Breast epithelium (tissue), 4 donors: ENCODE results near the gene ASGR2. TPM values are rescaled to one million over a fixed set of nuclear protein-coding genes. Genes with fewer than 3 reads are reported as not detected.

ENCODE experiments used
- DNase-seq, 2 donors: peaks; one replicate each; pipeline ENCODE4 v3.0.0-alpha.2; 2019; ENCODE audit warnings: low spot score in 2 of 2
- H3K27ac ChIP-seq, 2 donors: fragments of 200-600 bp; sonication (generic) in 1 of 2; one replicate each; pipeline ENCODE4 v1.5.1; 2016 to 2019; ENCODE audit warnings: mild to moderate bottlenecking in 1 of 2
- H3K27me3 ChIP-seq, 2 donors: fragments of 200-600 bp; sonication (generic) in 1 of 2; one replicate each; pipeline versions ENCODE4 v1.5.1 to v1.6.0; 2017 to 2019; ENCODE audit warnings: control low read depth in 1 of 2, mild to moderate bottlenecking in 1 of 2
- H3K36me3 ChIP-seq: fragments of 200-600 bp; one replicate; pipeline ENCODE4 v1.5.1; 2019
- H3K4me1 ChIP-seq, 2 donors: fragments of 200-600 bp; sonication (generic); one replicate each; pipeline ENCODE4 v1.5.1; 2016 to 2019; ENCODE audit warnings: control low read depth in 1 of 2
- H3K4me3 ChIP-seq, 3 donors: fragments of 200-600 bp; sonication (generic); 1 replicate in 2 of 3; 2 replicates in 1 of 3; pipeline ENCODE4 v1.5.1; 2016 to 2019; ENCODE audit warnings: mild to moderate bottlenecking in 3 of 3, moderate library complexity in 2 of 3
- H3K9me3 ChIP-seq, 2 donors: fragments of 200-600 bp; sonication (generic) in 1 of 2; one replicate each; pipeline ENCODE4 v1.5.1; 2016 to 2019; ENCODE audit warnings: control low read depth in 1 of 2
- CTCF ChIP-seq, 3 donors: fragments of 450-650 bp; IDR thresholded peaks; one replicate each; pipeline ENCODE4 v1.5.1; 2016 to 2017; ENCODE audit warnings: antibody characterized with exemption in 3 of 3, mild to moderate bottlenecking in 3 of 3, moderate library complexity in 3 of 3
- POLR2A ChIP-seq: fragments of 450-650 bp; IDR thresholded peaks from one replicate; pipeline ENCODE4 v1.6.1; 2016; ENCODE audit warnings: antibody characterized with exemption, mild to moderate bottlenecking, moderate library complexity
- POLR2AphosphoS5 ChIP-seq, 3 donors: sonication (generic); formaldehyde crosslinking; IDR thresholded peaks; one replicate each; pipeline ENCODE4 v1.6.1; 2017; ENCODE audit warnings: antibody characterized with exemption in 3 of 3
- intact Hi-C: fragments of 100-400 bp; cut with DNase I; formaldehyde crosslinking; loops from one replicate; pipeline ENCODE4 v1.15.1; 2023; ENCODE audit warnings: low total_unique reads
- total RNA-seq, 3 donors: library from RNA; depleted of rRNA; stranded (reverse); fragments of >200 nt; gene quantifications; one replicate each; pipeline ENCODE4 v1.1.0, GENCODE V29; 2016

ASGR2 gene
- total RNA-seq, 3 donors from 2014 or later: 0.33 to 0.96 (median 0.88) TPM

GRCh38 chr17:7063518-7064094 lies 51.0 kb downstream of the ASGR2 start:
- Histone ChIP-seq H3K27me3 (no peaks in the 10 kb centered on the region), H3K4me1 (no peaks in the 10 kb centered on the region), H3K36me3 (no peaks in the 10 kb centered on the region), H3K9me3 (peaks cover 10 to 12% of the 10 kb centered on the region in 2 donors), H3K27ac (no peak overlapping the region), H3K4me3 (no peak overlapping the region)
- TF ChIP-seq POLR2AphosphoS5 (IDR thresholded peaks at IDR 0.05) (no peak), CTCF (IDR thresholded peaks at IDR 0.05) (no peak), POLR2A (no peak)
- intact Hi-C loops: no loop called here
- DNase-seq: no peak

- Histone ChIP-seq H3K27ac (no peak overlapping the region), H3K27me3 (no peaks in the 10 kb centered on the region), H3K36me3 (no peaks in the 10 kb centered on the region), H3K9me3 (no peaks in the 10 kb centered on the region), H3K4me3 (no peak overlapping the region), H3K4me1 (no peaks in the 10 kb centered on the region)
- DNase-seq: no peak
- intact Hi-C loops: no loop called here
- TF ChIP-seq POLR2A (no peak), POLR2AphosphoS5 (IDR thresholded peaks at IDR 0.05) (no peak)
Measured at GRCh38 chr17:7060165-7060891, 54.3 kb downstream of the ASGR2 start.

GRCh38 chr17:7058831-7059447 lies 55.7 kb downstream of the ASGR2 start:
- no peaks in the 10 kb centered on the region for H3K4me1 ChIP-seq
- no peak overlapping the region for H3K4me3 ChIP-seq
- intact Hi-C loops: no loop called here
- H3K27me3 ChIP-seq: no peaks in the 10 kb centered on the region
- H3K27ac ChIP-seq: no peak overlapping the region
- DNase-seq: no peak
- no peaks in the 10 kb centered on the region for H3K36me3 ChIP-seq
- no peaks in the 10 kb centered on the region for H3K9me3 ChIP-seq
- TF ChIP-seq CTCF (IDR thresholded peaks at IDR 0.05): no peak
- TF ChIP-seq POLR2A: no peak
- TF ChIP-seq POLR2AphosphoS5 (IDR thresholded peaks at IDR 0.05): no peak

GRCh38 chr17:7056386-7056785 lies 58.2 kb downstream of the ASGR2 start:
- H3K4me3 ChIP-seq: no peak overlapping the region
- intact Hi-C loops: no loop called here
- TF ChIP-seq POLR2AphosphoS5 (IDR thresholded peaks at IDR 0.05) (no peak), POLR2A (no peak), CTCF (IDR thresholded peaks at IDR 0.05) (no peak)
- H3K27me3 ChIP-seq: no peaks in the 10 kb centered on the region
- DNase-seq: no peak
- H3K27ac ChIP-seq: no peak overlapping the region
- no peaks in the 10 kb centered on the region for H3K9me3 ChIP-seq
- no peaks in the 10 kb centered on the region for H3K36me3 ChIP-seq
- H3K4me1 ChIP-seq: no peaks in the 10 kb centered on the region

Other genes with a start within 250 kb of the ASGR2 start
- not detected for gene ALOX12, start 118.8 kb downstream of the ASGR2 start, total RNA-seq
- 100 to 1,000 TPM in 1 of 3 donors, 10 to 100 TPM in 2; 18.7 to 154 (median 93.4) TPM for gene RNASEK, start 102.2 kb downstream of the ASGR2 start, total RNA-seq
- gene BCL6B, start 91.8 kb downstream of the ASGR2 start, total RNA-seq: 1 to 10 TPM; 1.4 to 5.9 (median 4.1) TPM
- 1 to 10 TPM in 2 of 3 donors, under 1 TPM in 1; 0.32 to 3.5 (median 2.6) TPM for gene SLC16A13, start 78.8 kb downstream of the ASGR2 start, total RNA-seq
- gene SLC16A11, start 70.7 kb downstream of the ASGR2 start, total RNA-seq: 1 to 10 TPM in 2 of 3 donors, not detected in 1; 1.5 to 3.6 TPM
- 10 to 100 TPM in 1 of 3 donors, 1 to 10 TPM in 2; 2.8 to 15.8 (median 2.9) TPM for gene CLEC10A, start 34.6 kb downstream of the ASGR2 start, total RNA-seq
- 1 to 10 TPM; 1.0 to 1.4 (median 1.3) TPM for gene ASGR1, start 64.5 kb upstream of the ASGR2 start, total RNA-seq
- 10 to 100 TPM in 2 of 3 donors, 1 to 10 TPM in 1; 7.2 to 18.4 (median 11.1) TPM for gene DLG4, start 105.0 kb upstream of the ASGR2 start, total RNA-seq
- gene ACADVL, start 105.1 kb upstream of the ASGR2 start, total RNA-seq: 1,000 to 10,000 TPM in 1 of 3 donors, 100 to 1,000 TPM in 2; 421 to 1,002 (median 829) TPM
- 10 to 100 TPM; 32.0 to 58.2 (median 47.9) TPM for gene DVL2, start 119.7 kb upstream of the ASGR2 start, total RNA-seq
- gene PHF23, start 124.6 kb upstream of the ASGR2 start, total RNA-seq: 10 to 100 TPM; 22.1 to 40.4 (median 37.7) TPM
- 100 to 1,000 TPM; 620 to 765 (median 631) TPM for gene GABARAP, start 127.6 kb upstream of the ASGR2 start, total RNA-seq
- gene CTDNEP1, start 136.9 kb upstream of the ASGR2 start, total RNA-seq: 10 to 100 TPM; 35.7 to 67.5 (median 60.5) TPM
- gene ELP5, start 137.4 kb upstream of the ASGR2 start, total RNA-seq: 10 to 100 TPM; 26.9 to 36.7 (median 30.6) TPM
- 10 to 100 TPM in 2 of 3 donors, 1 to 10 TPM in 1; 5.4 to 95.9 (median 60.0) TPM for gene CLDN7, start 147.7 kb upstream of the ASGR2 start, total RNA-seq
- 10 to 100 TPM in 1 of 3 donors, 1 to 10 TPM in 2; 2.6 to 32.5 (median 3.5) TPM for gene SLC2A4, start 166.9 kb upstream of the ASGR2 start, total RNA-seq
- 1 to 10 TPM; 2.6 to 3.0 (median 2.9) TPM for gene YBX2, start 179.8 kb upstream of the ASGR2 start, total RNA-seq
- gene EIF5A, start 192.8 kb upstream of the ASGR2 start, total RNA-seq: 100 to 1,000 TPM; 151 to 172 (median 163) TPM
- gene GPS2, start 200.5 kb upstream of the ASGR2 start, total RNA-seq: 100 to 1,000 TPM in 1 of 3 donors, 10 to 100 TPM in 2; 77.3 to 109 (median 84.2) TPM
- gene NEURL4, start 214.5 kb upstream of the ASGR2 start, total RNA-seq: 10 to 100 TPM; 15.0 to 22.9 (median 17.4) TPM
- 1 to 10 TPM; 3.4 to 6.6 (median 5.2) TPM for gene ACAP1, start 221.7 kb upstream of the ASGR2 start, total RNA-seq
- 10 to 100 TPM in 2 of 3 donors, 1 to 10 TPM in 1; 9.1 to 11.5 (median 11.0) TPM for gene KCTD11, start 237.3 kb upstream of the ASGR2 start, total RNA-seq
- not detected for gene TMEM95, start 240.3 kb upstream of the ASGR2 start, total RNA-seq